ENCODE data around the gene TMEM86A. TPM values are rescaled to one million over a fixed set of nuclear protein-coding genes. Genes with fewer than 3 reads are reported as not detected.

The TMEM86A gene
- total RNA-seq, 4 donors from 2014 or later = 5.8 to 13.2 (median 6.2) TPM

- no peak for DNase-seq
- Histone ChIP-seq H3K27me3 (no peaks in the 10 kb centered on the region), H3K36me3 (no peaks in the 10 kb centered on the region), H3K27ac (no peak overlapping the region), H3K9me3 (no peaks in the 10 kb centered on the region), H3K4me3 (replicated peaks in 1 of 3) (no peak overlapping the region), H3K4me1 (no peaks in the 10 kb centered on the region)
- WGBS, 2 donors = 40 to 41% methylated on average over 3 of the region's 3 CpGs
- intact Hi-C loops (cut with DNase I) = no loop called here
- TF ChIP-seq CTCF (IDR thresholded peaks at IDR 0.05) (no peak), POLR2A (IDR thresholded peaks at IDR 0.05) (no peak)
These were observed 53.9 kb downstream of the TMEM86A start for GRCh38 chr11:18752502-18752901.

- no peaks in the 10 kb centered on the region for H3K4me1 ChIP-seq
- TF ChIP-seq POLR2A (IDR thresholded peaks at IDR 0.05) (no peak), CTCF (IDR thresholded peaks at IDR 0.05) (no peak)
- H3K36me3 ChIP-seq = no peaks in the 10 kb centered on the region
- no peaks in the 10 kb centered on the region for H3K27me3 ChIP-seq
- no peak overlapping the region for H3K4me3 ChIP-seq (replicated peaks in 1 of 3)
- intact Hi-C loops (cut with DNase I) = no loop called here
- DNase-seq = no peak
- H3K9me3 ChIP-seq = no peaks in the 10 kb centered on the region
- WGBS, 2 donors = 57 to 74% methylated on average over 4 to 5 of the region's 5 CpGs
- no peak overlapping the region for H3K27ac ChIP-seq
These were observed 55.7 kb downstream of the TMEM86A start for GRCh38 chr11:18754308-18754707.

Other genes with a start within 250 kb of the TMEM86A start
- gene LDHAL6A, start 242.9 kb upstream of the TMEM86A start, total RNA-seq = not detected
- gene TSG101, start 171.8 kb upstream of the TMEM86A start, total RNA-seq = 100 to 1,000 TPM in 2 of 4 donors, 10 to 100 TPM in 2; 71.5 to 147 (median 99.3) TPM
- gene UEVLD, start 110.0 kb upstream of the TMEM86A start, total RNA-seq = 10 to 100 TPM; 19.5 to 37.9 (median 35.4) TPM
- gene MISFA, start 99.0 kb upstream of the TMEM86A start, total RNA-seq = 1 to 10 TPM in 3 of 4 donors, not detected in 1; 1.3 to 5.7 (median 4.4) TPM
- 10 to 100 TPM; 18.1 to 26.9 (median 24.9) TPM for gene SPTY2D1, start 64.4 kb upstream of the TMEM86A start, total RNA-seq
- under 1 TPM in 3 of 4 donors, not detected in 1; 0.33 to 0.93 (median 0.78) TPM for gene IGSF22, start 27.4 kb downstream of the TMEM86A start, total RNA-seq
- gene PTPN5, start 93.0 kb downstream of the TMEM86A start, total RNA-seq = 1 to 10 TPM in 1 of 4 donors, under 1 TPM in 2, not detected in 1; 0.44 to 1.1 (median 0.56) TPM
- not detected for gene MRGPRX1, start 240.6 kb downstream of the TMEM86A start, total RNA-seq

Data from thyroid gland (tissue), 4 donors.